MM.1S (cell line): Measurements from ENCODE around the gene GEMIN2.
"Not testable (repeated sequence)": the region's sequence is repeated elsewhere in the genome, so short reads cannot be mapped to it uniquely, and the experiment has no call there.

Experiments used
- DNase-seq: peaks from one replicate; pipeline ENCODE4 v3.0.0-alpha.2; 2015
- H2AFZ ChIP-seq: fragments of 300-600 bp; sonication (generic); 2 replicates; pipeline ENCODE4 v1.6.0; 2016; ENCODE audit warnings: antibody characterized with exemption, low read length
- H3F3A ChIP-seq: fragments of 300-600 bp; sonication (generic); 2 replicates; pipeline ENCODE4 v1.6.1; 2016; ENCODE audit warnings: mild to moderate bottlenecking, antibody characterized with exemption, low read length, moderate library complexity, mixed read lengths; ENCODE audit not compliant: insufficient read depth
- H3K27ac ChIP-seq: fragments of 300-600 bp; sonication (generic); 2 replicates; pipeline ENCODE4 v1.5.1; 2016; ENCODE audit warnings: mild to moderate bottlenecking, low read length
- H3K27me3 ChIP-seq: fragments of 300-600 bp; sonication (generic); replicated peaks from 2 replicates; pipeline ENCODE4 v1.6.0; 2016; ENCODE audit warnings: low read length; ENCODE audit not compliant: insufficient read depth
- H3K36me3 ChIP-seq: fragments of 300-600 bp; sonication (generic); replicated peaks from 2 replicates; pipeline ENCODE4 v1.6.1; 2016; ENCODE audit warnings: mild to moderate bottlenecking, low read length, mixed read lengths; ENCODE audit not compliant: insufficient read depth
- H3K4me1 ChIP-seq: fragments of 300-600 bp; sonication (generic); 2 replicates; pipeline ENCODE4 v1.6.1; 2016; ENCODE audit warnings: low read length, mixed read lengths
- H3K4me2 ChIP-seq: fragments of 300-600 bp; sonication (generic); 2 replicates; pipeline ENCODE4 v1.6.0; 2016; ENCODE audit warnings: low read depth, low read length
- H3K4me3 ChIP-seq: fragments of 300-600 bp; sonication (generic); 2 replicates; pipeline ENCODE4 v1.5.1; 2016; ENCODE audit warnings: low read length, mixed read lengths
- H3K79me2 ChIP-seq: fragments of 300-600 bp; sonication (generic); 2 replicates; pipeline ENCODE4 v1.6.1; 2016; ENCODE audit warnings: mixed run types, low read length, mixed read lengths
- H3K9ac ChIP-seq: fragments of 300-600 bp; sonication (generic); 2 replicates; pipeline ENCODE4 v1.6.1; 2016; ENCODE audit warnings: low read length, mixed read lengths
- H3K9me2 ChIP-seq: fragments of 300-600 bp; sonication (generic); replicated peaks from 2 replicates; pipeline ENCODE4 v1.6.1; 2016; ENCODE audit warnings: mild to moderate bottlenecking, low read length, mixed read lengths; ENCODE audit not compliant: insufficient read depth
- H3K9me3 ChIP-seq: fragments of 300-600 bp; sonication (generic); replicated peaks from 2 replicates; pipeline ENCODE4 v1.6.1; 2016; ENCODE audit warnings: mild to moderate bottlenecking, low read length, mixed read lengths; ENCODE audit not compliant: insufficient read depth
- H4K20me1 ChIP-seq: fragments of 300-600 bp; sonication (generic); 2 replicates; pipeline ENCODE4 v1.6.1; 2016; ENCODE audit warnings: mild to moderate bottlenecking, low read length, moderate library complexity, mixed read lengths; ENCODE audit not compliant: insufficient read depth
- CTCF ChIP-seq: fragments of 300-600 bp; sonication (generic); IDR thresholded peaks from 2 replicates; pipeline ENCODE4 v1.5.1; 2016; ENCODE audit warnings: antibody characterized with exemption, low read length, mixed read lengths
- EZH2 ChIP-seq: fragments of 300-600 bp; sonication (generic); optimal IDR thresholded peaks from 2 replicates; pipeline ENCODE3; 2017; ENCODE audit warnings: low read depth, mild to moderate bottlenecking, antibody characterized with exemption, low read length, mixed read lengths
- EZH2phosphoT487 ChIP-seq: fragments of 300-600 bp; sonication (generic); IDR thresholded peaks from 2 replicates; pipeline ENCODE4 v1.6.1; 2018; ENCODE audit warnings: antibody characterized with exemption, low read length

GEMIN2 gene

GRCh38 chr14:39160494-39160893, 46.4 kb downstream of the GEMIN2 start:
- Histone ChIP-seq H3K9me3 (no peaks in the 10 kb centered on the region), H3K4me2 (no peak overlapping the region), H3K79me2 (0 out of 2 replicates have a peak, but pooled peaks cover 3% of the 10 kb centered on the region), H4K20me1 (no peaks in the 10 kb centered on the region), H3K4me1 (no peaks in the 10 kb centered on the region), H3K27me3 (no peaks in the 10 kb centered on the region), H3K36me3 (no peaks in the 10 kb centered on the region), H2AFZ (no peak overlapping the region), H3K27ac (no peak overlapping the region), H3K9ac (no peak overlapping the region), H3F3A (no peaks in the 10 kb centered on the region), H3K4me3 (no peak overlapping the region), H3K9me2 (no peaks in the 10 kb centered on the region)
- TF ChIP-seq CTCF, result no peak
- no peak for TF ChIP-seq EZH2
- TF ChIP-seq EZH2phosphoT487, result no peak
- no peak for DNase-seq

- H3K9me2 ChIP-seq, H3K4me2 ChIP-seq, H4K20me1 ChIP-seq, H2AFZ ChIP-seq, H3K4me3 ChIP-seq, H3K4me1 ChIP-seq, H3K27me3 ChIP-seq, H3K9ac ChIP-seq, DNase-seq, H3K27ac ChIP-seq, H3K36me3 ChIP-seq, H3K9me3 ChIP-seq: not testable (repeated sequence)
- Histone ChIP-seq H3K79me2 (peaks cover 28% of the 10 kb centered on the region), H3F3A (peaks cover 16% of the 10 kb centered on the region)
Observed at GRCh38 chr14:39167797-39168320, 53.7 kb downstream of the GEMIN2 start.

- Histone ChIP-seq H3K27me3 (no peaks in the 10 kb centered on the region), H3F3A (peaks cover 16% of the 10 kb centered on the region), H3K4me3 (no peak overlapping the region), H3K27ac (no peak overlapping the region), H3K79me2 (peaks cover 28% of the 10 kb centered on the region), H3K9ac (no peak overlapping the region), H2AFZ (no peak overlapping the region), H3K4me1 (peaks cover 4% of the 10 kb centered on the region; the same call in 1 of the 2 replicates), H3K9me3 (no peaks in the 10 kb centered on the region), H4K20me1 (no peaks in the 10 kb centered on the region), H3K4me2 (peak overlapping the region; percentile 74), H3K9me2 (no peaks in the 10 kb centered on the region), H3K36me3 (no peaks in the 10 kb centered on the region)
- TF ChIP-seq EZH2phosphoT487, result no peak
- no peak for TF ChIP-seq CTCF
- no peak for TF ChIP-seq EZH2
- no peak for DNase-seq
Observed at GRCh38 chr14:39168591-39168990, 54.5 kb downstream of the GEMIN2 start.

- peak overlapping the region; percentile 81 for H3K4me3 ChIP-seq
- H3K79me2 ChIP-seq, result peaks cover 25% of the 10 kb centered on the region
- no peaks in the 10 kb centered on the region for H3K9me3 ChIP-seq
- H3K4me2 ChIP-seq, result peak overlapping the region; percentile 74
- no peaks in the 10 kb centered on the region for H4K20me1 ChIP-seq
- peaks cover 4% of the 10 kb centered on the region; the same call in 1 of the 2 replicates for H3K4me1 ChIP-seq
- H2AFZ ChIP-seq, result peak overlapping the region; percentile 87
- peaks cover 16% of the 10 kb centered on the region for H3F3A ChIP-seq
- H3K36me3 ChIP-seq, result no peaks in the 10 kb centered on the region
- H3K27me3 ChIP-seq, result no peaks in the 10 kb centered on the region
- TF ChIP-seq CTCF (no peak), EZH2phosphoT487 (no peak), EZH2 (no peak)
- peak overlapping the region; percentile 87 for H3K9ac ChIP-seq
- H3K9me2 ChIP-seq, result no peaks in the 10 kb centered on the region
- DNase-seq, result no peak
- peak overlapping the region; percentile 87 for H3K27ac ChIP-seq
Observed at GRCh38 chr14:39169541-39169900, 55.4 kb downstream of the GEMIN2 start.
